ENCODE results near the gene PLPPR4.
"Not testable (repeated sequence)": the region's sequence is repeated elsewhere in the genome, so short reads cannot be mapped to it uniquely, and the experiment has no call there.

Gene PLPPR4

DNA sequence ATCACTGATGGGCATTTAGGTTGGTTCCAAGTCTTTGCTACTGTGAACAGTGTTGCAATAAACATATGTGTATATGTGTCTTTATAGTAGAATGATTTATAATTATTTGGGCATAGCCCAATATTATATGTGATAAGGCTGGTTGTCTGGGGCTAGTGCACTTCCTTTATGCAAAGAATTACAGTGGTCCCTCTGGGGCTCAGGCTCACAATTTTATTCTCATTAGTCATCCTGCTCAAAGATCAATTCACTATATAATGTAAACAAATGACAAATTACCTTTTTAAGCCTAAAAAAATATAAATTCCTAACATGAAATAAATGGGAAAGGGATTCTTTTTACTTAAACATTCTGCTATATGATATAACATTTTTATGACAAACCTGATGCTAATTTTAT, 5.0 kb downstream of the PLPPR4 start:
- DNase-seq (ENCODE audit: low read depth), result no peak

DNA sequence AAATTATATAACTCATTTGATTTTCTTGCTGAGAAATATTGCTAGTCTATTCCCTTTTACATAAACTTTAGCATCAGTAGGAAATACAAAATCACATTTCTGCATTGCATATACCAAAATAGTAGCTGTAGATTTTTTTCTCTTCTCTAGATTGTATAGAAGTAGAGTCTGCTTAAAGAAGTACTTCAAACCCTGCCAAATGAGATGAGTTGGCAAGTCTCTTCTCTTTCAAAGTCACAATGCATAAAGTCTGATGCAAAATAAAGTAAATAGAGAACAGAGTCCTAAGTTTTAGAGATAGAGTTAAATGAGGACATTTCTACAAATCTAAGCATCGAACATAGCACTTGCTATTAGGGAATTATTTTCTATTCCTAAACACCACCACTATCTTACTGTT, 6.4 kb downstream of the PLPPR4 start:
- DNase-seq (ENCODE audit: low read depth), result no peak

DNA sequence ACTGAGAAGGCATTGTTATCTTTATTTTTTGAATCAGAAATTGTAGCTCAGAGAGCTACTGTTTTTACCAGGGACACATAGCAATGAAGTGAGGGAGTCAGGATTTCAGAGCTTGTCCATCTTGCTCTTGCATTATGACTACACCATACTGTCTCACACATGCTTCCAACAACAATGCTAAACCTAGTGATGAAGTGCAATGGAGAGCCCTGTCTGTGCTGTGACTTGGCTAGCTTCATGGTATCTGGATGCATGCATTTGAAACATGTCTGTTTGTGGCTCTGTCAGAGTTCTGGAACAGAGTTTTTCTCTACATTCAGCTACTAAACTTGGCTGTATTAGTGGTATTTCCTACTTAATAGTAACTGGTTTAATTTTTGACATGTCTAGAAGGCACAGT, 7.0 kb downstream of the PLPPR4 start:
- DNase-seq (ENCODE audit: low read depth), result no peak

DNA sequence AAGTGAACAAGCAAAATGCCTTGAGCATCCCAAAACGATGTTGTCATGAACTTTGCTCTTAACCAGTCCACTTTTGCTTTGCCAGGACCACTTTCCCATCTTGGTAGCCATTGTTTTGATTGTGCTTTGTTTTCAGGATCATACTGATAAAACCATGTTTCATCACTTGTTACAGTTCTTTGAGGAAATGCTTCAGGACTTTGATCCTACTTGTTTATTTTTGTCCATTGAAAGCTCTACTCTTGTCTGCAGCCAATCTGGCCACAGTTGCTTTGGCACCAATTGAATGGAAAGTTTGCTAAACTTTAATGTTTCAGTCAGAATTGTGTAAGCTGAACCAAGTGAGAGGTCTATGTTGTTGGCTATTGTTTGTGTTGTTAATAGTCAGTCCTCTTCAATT, 12.8 kb downstream of the PLPPR4 start:
- no peak for DNase-seq (ENCODE audit: low read depth)

DNA sequence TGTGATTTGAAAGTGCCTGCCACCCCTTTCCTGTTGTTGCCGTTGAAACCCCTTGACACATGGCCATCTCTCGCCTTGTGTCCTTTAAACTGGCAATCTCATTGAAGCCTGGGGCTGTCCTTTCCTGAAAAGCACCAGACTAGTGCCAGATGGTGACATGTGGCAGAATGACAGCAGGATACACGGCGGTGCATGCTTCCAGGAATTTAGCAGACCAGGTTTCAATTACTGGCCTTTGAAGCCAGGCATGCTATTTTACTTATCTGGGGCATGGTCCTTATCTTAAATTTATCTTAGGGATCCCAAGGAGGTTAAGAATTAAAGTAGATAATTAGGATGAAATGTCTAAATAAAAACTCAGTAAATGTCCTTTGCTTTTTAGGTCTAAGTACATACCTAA, 15.2 kb downstream of the PLPPR4 start:
- DNase-seq (ENCODE audit: low read depth), result no peak

DNA sequence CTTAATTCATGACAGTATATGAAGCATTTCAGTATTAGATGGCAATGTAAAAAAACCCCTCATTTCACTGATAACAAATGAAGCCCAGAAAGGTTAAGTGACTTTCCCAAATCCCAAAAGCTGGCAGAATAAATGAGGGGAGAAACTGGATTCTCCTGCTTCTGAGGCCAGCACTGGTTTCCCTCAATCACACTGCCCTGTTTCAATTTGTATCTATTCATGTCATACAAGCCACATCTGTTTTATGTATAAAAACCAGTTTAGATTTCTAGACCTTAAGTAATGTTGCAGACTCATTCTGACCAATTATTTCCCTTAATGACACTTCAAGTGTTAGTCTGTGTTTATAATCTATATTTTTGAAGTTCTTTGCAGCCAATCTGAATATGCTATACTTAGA, 16.8 kb downstream of the PLPPR4 start:
- no peak for DNase-seq (ENCODE audit: low read depth)

DNA sequence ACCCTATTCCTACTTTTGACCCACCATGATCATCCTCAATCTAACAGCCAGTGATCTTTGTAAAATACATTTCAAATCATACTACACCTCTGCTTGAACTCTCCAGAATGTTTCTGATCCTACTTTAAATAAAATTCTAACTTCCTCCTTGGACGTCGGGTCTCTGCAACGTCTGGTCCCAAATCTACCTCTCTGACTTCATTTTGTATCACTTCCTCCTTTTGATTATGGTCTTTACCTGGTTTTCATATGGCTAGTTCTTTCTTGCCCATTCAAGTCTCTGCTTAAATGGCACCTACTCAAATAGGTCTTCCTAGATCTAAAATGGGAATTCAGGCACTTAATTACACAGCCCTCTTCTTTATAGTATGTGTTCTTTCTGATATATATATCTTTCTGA, 18.2 kb downstream of the PLPPR4 start:
- no peak for DNase-seq (ENCODE audit: low read depth)

DNA sequence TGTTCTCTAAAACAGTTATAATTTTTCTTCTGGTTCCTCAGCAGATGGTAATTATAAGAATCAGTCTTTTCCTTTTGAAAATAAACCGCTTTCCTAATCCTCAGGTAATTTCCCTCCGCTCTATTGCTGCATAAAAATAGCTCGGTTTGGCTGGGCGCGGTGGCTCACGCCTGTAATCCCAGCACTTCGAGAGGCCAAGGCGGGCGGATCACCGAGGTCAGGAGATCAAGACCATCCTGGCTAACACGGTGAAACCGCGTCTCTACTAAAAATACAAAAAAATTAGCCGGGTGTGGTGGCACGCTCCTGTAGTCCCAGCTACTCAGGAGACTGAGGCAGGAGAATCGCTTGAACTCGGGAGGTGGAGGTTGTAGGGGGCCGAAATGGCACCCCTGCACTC, 19.2 kb downstream of the PLPPR4 start:
- DNase-seq (ENCODE audit: low read depth), result not testable (repeated sequence)

DNA sequence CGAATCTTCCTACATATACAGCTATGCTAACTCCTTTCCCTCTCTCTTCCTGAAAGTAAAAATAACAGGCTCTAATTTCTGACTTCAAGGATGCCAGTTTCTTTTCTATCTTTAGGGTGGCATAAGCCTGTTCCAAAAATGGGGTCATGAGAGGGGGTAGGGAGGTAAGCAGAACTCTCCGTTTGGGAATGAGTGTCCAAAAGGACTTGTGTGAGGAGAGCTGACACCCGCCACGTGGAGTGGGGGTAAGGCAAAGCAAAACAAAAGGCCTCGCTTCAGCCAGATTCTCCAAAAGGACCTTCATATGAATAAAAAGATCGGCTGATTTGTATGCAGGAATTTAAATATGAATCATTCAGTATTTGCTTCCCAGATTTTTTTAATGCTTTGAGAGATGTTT, 28.6 kb downstream of the PLPPR4 start:
- DNase-seq (ENCODE audit: low read depth), result no peak

DNA sequence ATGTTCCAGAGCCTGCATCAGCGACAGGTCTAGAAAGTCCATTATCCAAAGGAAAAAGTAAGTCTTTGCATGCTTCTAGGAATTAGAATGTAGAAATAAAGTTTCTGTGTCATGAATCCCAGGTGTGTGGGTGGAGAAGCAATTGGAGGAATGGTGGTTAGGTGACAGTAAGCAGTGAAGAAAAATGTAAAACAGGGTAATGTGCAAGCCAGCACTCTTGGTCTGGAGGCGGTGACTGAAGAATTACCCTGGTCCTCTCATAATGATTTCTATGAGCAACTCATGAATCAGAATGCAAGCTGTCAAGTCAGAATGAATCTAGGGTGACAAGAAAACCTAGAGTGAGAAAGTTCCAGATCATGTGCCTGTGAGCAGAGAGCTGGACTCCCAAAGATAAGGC, 33.6 kb downstream of the PLPPR4 start:
- DNase-seq (ENCODE audit: low read depth), result no peak

DNA sequence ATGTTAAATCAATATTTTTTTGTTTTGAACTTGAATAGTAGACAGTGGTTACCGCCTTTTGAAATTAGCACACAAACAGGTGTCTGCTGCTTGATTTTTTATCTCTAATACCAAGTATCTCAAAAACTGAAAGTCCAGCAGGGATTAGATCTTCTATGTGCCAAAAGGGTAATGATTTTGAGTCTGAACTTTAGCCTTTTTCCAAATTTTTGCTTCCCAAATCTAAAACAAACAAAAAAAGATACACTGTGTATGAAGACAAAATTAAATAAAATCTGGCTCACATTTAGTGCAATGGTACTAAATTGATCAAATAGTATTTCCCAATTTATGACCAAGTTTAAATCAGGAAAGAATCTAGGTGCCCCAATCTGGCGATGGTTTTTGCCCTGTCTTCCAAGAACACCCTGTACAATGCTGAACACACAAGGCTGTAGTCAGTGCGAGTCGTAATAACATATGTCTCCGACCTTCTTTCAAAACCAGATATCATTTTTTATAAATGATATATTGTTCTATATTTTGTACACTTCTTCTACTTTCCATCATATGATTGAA, 40.5 kb downstream of the PLPPR4 start:
- DNase-seq (ENCODE audit: low read depth), result no peak

DNA sequence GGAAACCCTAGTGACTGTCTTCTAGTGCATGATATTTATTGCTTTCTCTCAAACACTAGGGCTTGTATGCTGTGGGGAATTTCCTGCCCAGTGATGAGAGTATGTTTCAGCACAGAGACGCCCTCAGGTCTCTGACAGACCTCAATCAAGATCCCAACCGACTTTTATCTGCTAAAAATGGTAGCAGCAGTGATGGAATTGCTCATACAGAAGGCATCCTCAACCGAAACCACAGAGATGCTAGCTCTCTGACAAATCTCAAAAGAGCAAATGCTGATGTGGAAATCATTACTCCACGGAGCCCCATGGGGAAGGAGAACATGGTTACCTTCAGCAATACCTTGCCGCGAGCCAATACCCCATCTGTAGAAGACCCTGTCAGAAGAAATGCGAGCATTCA, 41.3 kb downstream of the PLPPR4 start:
- DNase-seq (ENCODE audit: low read depth), result peak; percentile 2

DNA sequence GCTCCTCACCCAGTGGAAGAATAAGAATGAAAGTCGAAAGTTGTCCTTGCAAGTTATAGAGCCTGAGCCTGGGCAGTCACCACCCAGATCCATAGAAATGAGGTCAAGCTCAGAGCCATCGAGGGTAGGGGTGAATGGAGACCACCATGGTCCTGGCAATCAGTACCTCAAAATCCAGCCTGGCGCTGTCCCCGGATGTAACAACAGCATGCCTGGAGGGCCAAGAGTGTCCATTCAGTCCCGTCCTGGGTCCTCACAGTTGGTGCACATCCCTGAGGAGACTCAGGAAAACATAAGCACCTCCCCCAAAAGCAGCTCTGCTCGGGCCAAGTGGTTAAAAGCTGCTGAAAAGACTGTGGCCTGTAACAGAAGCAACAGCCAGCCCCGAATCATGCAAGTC, 41.8 kb downstream of the PLPPR4 start:
- no peak for DNase-seq (ENCODE audit: low read depth)

DNA sequence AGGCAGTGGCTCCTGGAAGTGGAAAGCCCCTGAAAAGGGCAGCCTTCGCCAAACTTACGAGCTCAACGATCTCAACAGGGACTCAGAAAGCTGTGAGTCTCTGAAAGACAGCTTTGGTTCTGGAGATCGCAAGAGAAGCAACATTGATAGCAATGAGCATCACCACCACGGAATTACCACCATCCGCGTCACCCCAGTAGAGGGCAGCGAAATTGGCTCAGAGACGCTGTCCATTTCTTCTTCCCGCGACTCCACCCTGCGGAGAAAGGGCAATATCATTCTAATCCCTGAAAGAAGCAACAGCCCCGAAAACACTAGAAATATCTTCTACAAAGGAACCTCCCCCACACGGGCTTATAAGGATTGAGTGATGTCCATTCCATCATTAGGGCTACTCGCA, 42.4 kb downstream of the PLPPR4 start:
- no peak for DNase-seq (ENCODE audit: low read depth)

DNA sequence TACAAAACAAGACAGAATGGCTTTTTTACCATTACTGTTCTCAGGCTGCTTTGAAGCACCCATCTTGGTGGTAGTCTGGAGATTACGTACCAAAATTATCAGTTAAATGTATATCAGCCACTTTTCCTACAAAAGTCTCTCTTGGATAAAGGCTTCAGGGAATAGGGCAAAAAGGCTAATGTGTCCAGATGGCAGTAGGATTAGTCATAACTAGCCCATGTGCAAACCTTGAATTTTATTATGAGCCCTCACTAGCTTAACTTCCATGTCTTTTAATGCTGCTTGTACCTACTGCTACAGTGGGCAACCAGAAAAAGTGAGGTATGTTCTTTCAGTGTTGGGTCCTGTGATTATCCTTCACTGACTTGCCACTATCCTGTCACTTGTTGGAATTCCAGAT, 51.0 kb downstream of the PLPPR4 start:
- no peak for DNase-seq (ENCODE audit: low read depth)

DNA sequence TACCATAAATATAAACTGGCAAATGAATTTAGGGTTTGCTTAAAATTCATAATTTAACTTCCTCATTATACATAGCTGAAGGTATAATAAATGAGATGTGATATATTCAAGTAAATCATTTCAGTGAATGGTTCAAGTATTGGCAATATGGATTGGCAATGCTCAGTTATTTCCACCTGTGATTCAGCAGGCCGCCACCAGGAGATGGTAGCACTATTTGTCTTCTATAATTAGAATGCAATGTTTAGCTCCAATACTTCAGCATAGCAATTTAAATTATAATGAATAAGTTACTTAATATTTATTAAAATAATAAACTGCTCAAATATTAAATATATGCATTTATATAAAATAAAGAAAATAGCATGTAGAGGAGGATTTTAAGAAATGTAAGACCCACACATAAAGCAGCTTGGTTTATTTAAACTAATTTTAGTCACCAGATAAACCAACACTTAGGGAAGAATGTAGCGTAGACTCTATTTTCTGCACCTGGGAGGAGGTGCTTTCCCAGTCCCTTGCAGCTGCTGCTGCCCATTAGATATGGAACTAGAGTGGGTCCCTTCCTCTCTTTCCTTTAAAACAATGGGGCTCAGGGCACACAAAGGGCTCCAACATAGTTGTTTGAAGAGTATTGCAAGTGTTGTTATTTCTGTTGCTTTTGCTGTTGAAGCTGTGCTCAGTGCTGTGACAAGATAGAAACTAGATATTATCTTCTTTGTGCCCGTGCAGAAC, 62.1 kb downstream of the PLPPR4 start:
- no peak for DNase-seq (ENCODE audit: low read depth)

DNA sequence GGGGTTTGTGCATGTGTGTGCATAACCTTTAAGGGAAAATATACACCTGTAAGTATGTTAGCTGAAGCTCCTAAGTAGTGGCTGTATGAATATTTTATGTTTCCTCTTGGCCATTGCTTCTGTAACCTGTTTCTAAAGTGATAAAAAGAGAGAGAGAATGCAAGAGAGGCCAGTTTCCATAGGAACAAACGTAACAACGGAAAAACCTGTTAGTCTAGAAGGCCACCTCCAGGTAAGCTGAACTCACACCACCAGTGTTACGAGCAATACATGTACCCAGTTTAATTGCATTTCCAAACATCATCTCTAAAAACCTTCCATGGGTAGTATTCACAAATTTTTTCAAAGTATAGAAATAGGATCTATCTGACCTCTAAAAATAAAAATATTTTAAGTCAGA, 63.1 kb downstream of the PLPPR4 start:
- DNase-seq (ENCODE audit: low read depth), result no peak

DNA sequence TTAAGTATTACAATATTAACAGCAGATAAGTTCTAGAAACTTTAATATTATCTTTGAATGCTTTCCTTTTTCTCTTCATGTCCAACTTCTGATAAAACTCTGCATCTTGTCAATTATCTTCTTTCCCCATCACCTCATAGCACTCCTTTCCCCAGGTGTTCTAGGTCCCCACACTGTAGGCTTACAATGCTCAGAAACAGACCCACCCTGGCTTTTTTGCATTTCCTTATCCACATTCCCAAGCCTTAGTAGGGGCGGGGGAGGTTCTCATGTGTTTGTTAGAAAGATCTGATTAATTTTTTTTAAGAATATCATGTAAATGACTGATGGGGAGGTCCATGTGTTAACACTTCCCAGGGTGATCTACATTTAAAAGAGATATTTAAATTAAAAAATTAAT, 63.9 kb downstream of the PLPPR4 start:
- DNase-seq (ENCODE audit: low read depth), result no peak

DNA sequence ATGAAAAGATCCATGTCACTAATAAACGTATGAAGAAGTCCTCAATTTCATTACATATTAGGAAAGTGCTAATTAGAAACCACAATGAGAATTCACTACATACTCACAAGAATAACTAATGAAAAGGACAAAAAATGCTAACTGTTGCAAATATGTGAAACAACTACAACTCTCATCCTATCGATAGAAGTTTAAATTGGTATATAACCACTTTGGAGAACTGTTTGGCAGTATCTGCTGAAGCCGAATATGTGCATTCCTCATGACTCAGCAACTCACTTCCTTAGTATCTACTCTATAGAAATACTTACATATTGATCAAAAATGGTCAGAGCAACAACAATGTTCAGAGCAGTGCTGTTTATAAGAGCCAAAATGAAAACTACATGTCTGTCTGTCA, 66.8 kb downstream of the PLPPR4 start:
- no peak for DNase-seq (ENCODE audit: low read depth)

DNA sequence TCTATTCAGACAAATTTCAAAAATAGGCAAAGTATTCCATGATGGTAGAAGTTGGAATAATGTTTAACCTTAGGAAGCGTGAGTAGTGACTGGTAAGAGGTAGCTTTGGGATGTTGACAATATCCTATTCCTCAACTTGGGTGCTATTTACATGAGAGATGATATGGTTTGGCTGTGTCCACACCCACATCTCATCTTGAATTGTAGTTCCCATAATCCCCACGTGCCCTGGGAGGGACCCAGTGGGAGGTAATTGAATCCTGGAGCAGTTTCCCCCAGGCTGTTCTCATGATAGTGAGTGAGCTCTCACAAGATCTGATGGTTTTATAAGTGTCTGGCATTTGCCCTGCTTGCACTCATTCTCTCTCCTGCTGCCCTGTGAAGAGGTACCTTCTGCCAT, 67.3 kb downstream of the PLPPR4 start:
- no peak for DNase-seq (ENCODE audit: low read depth)

DNA sequence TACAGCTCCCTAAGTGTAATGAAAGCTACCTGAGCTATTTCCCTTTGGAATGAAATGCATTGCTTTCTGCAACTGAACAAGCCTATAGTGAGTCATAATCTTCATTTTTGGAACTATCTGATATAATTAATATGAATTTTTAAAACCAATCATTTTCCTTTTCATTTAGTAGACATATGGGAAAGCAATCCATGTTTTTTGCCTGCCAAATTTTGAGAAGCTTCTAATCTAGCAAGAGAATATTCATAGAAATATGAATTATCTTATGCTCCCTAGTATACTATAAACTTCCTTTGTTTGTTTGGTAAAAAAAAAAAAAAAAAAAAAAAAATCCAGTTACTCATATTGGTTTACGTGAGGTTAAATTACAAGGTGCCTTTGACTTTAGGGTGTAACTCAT, 68.3 kb downstream of the PLPPR4 start:
- no peak for DNase-seq (ENCODE audit: low read depth)

DNA sequence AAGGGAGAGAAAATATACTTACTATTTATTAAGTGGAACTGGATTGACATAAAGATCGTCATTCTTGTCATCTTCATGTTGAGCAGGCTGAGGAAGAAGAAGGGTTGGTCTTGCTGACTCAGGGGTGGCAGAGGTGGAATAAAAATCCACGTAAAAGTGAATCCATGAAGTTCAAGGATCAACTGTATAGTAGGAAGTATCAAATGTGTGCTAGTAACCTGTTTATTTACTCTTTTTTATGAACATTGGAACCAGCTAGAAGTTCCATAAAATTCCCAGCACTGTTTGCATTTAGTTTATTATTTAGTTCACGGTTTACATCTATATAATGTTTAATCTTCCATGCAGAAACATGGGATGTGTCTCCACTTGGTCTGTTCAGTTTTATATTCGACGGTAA, 70.7 kb downstream of the PLPPR4 start:
- no peak for DNase-seq (ENCODE audit: low read depth)

DNA sequence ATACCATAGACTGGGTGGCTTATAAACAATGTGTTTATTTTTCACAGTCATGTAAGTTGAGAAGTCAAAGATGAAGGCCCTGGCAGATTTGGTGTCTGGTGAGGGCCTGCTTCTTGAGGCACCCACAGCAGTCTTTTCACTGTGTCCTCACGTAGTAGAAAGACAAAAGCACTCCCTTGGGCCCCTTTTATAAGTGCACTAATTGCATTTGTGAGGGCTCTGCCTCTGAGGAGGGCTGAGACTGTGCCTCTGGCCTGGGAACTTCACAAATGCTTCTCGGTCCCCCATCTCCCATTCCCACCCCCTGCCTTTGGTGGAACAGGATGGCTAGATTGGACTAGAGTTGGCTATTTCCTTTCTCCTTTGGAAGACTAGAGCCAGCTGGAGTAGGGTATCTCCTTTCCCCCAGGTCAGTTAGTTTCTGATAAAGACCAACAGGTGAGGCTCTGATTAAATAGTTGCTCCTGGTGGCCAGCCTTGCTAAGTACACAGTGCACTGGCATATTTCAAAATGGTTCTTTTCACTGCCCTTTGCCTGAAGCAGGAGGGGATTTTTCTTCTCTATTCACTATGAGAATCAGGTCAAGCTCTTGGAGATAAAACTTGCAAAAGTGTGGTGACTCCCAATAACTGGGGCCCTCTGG, 82.9 kb downstream of the PLPPR4 start:
- no peak for DNase-seq (ENCODE audit: low read depth)
